ENCODE results near the gene ESF1. TPM values are rescaled to one million over a fixed set of nuclear protein-coding genes. Genes with fewer than 3 reads are reported as not detected.
A peak's percentile ranks its signal among the peaks of the same experiment; 100 is the strongest.

ESF1 gene, protein sequence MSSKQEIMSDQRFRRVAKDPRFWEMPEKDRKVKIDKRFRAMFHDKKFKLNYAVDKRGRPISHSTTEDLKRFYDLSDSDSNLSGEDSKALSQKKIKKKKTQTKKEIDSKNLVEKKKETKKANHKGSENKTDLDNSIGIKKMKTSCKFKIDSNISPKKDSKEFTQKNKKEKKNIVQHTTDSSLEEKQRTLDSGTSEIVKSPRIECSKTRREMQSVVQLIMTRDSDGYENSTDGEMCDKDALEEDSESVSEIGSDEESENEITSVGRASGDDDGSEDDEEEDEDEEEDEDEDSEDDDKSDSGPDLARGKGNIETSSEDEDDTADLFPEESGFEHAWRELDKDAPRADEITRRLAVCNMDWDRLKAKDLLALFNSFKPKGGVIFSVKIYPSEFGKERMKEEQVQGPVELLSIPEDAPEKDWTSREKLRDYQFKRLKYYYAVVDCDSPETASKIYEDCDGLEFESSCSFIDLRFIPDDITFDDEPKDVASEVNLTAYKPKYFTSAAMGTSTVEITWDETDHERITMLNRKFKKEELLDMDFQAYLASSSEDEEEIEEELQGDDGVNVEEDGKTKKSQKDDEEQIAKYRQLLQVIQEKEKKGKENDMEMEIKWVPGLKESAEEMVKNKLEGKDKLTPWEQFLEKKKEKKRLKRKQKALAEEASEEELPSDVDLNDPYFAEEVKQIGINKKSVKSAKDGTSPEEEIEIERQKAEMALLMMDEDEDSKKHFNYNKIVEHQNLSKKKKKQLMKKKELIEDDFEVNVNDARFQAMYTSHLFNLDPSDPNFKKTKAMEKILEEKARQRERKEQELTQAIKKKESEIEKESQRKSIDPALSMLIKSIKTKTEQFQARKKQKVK
- total RNA-seq = 17.9 and 18.5 TPM in 2 replicates
- long read RNA-seq, partial matches to known transcripts = 6 of 28 reads
- long read RNA-seq, other reads (novel, unspliced or antisense) = 22 of 28 reads

DNA sequence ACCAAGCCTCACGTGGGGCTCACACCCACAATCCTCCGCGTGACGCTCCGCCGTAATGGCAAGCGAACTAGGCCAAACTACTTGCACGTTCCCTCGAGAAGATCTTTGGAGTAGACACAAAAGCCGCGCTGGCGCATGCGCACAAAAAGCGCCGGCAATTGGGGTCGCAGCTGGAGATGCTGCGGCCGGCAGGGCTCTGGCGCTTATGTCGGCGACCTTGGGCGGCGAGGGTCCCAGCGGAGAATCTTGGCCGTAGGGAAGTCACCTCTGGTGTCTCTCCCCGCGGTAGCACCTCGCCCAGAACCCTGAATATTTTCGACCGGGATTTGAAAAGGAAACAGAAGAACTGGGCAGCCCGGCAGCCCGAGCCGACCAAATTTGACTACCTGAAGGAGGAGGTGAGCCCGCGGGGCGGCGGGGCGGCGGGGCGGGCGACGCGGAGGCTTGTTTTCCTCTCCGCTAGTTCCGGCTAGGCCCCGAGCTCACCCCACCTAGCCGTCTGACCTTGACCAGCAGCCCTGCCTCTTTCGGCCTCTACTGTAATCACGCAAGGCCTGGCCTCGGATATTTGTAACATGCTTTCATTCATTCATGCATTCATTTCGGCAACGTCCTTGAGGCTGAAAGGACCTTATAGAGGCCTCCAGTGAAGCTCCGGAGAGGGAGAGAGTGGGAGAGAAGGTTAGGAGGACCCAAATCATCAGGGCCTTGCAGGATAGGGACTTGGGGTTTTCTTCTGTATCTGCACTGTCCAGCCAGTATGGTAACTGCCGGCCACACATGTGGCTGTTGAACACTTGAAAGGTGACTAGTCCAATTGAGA, at the start of gene ESF1, which contains the start of gene NDUFAF5:
TSS of gene ESF1 (minus strand) at position 27 of the 823 bp plus-strand sequence. CDS start 1,779 bp downstream, outside the sequence.
TSS of gene NDUFAF5 (plus strand) at position 136 of the 823 bp plus-strand sequence. CDS start at position 177, 41 bp downstream.
- TF ChIP-seq, protein P1, sequence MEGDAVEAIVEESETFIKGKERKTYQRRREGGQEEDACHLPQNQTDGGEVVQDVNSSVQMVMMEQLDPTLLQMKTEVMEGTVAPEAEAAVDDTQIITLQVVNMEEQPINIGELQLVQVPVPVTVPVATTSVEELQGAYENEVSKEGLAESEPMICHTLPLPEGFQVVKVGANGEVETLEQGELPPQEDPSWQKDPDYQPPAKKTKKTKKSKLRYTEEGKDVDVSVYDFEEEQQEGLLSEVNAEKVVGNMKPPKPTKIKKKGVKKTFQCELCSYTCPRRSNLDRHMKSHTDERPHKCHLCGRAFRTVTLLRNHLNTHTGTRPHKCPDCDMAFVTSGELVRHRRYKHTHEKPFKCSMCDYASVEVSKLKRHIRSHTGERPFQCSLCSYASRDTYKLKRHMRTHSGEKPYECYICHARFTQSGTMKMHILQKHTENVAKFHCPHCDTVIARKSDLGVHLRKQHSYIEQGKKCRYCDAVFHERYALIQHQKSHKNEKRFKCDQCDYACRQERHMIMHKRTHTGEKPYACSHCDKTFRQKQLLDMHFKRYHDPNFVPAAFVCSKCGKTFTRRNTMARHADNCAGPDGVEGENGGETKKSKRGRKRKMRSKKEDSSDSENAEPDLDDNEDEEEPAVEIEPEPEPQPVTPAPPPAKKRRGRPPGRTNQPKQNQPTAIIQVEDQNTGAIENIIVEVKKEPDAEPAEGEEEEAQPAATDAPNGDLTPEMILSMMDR (IDR thresholded peaks at IDR 0.05; ENCODE audit: unreplicated experiment) = peak; percentile 13
- H3K27ac Mint-ChIP-seq = peak within 1 kb of the TSS; percentile 95
- peak within 1 kb of the TSS; percentile 95 for H3K4me3 Mint-ChIP-seq (ENCODE audit: low read depth)
- no peaks in the 10 kb centered on the region for H3K9me3 Mint-ChIP-seq (ENCODE audit: low read depth)
- H3K36me3 Mint-ChIP-seq (ENCODE audit: insufficient read depth) = peaks cover 22% of the 10 kb centered on the region
- peaks cover 30% of the 10 kb centered on the region for H3K4me1 Mint-ChIP-seq (ENCODE audit: low read depth)
- no peaks in the 10 kb centered on the region for H3K27me3 Mint-ChIP-seq
- peak; percentile 90 for DNase-seq (ENCODE audit: low spot score, unreplicated experiment)

- TF ChIP-seq, protein P1 (IDR thresholded peaks at IDR 0.05; ENCODE audit: unreplicated experiment) = no peak
- H3K9me3 Mint-ChIP-seq (ENCODE audit: low read depth) = peaks cover 4% of the 10 kb centered on the region
- DNase-seq (ENCODE audit: low spot score, unreplicated experiment) = no peak
- H3K27ac Mint-ChIP-seq = no peak overlapping the region
- H3K27me3 Mint-ChIP-seq = no peaks in the 10 kb centered on the region
- H3K4me3 Mint-ChIP-seq (ENCODE audit: low read depth) = no peak overlapping the region
- no peaks in the 10 kb centered on the region for H3K36me3 Mint-ChIP-seq (ENCODE audit: insufficient read depth)
- peaks cover 4% of the 10 kb centered on the region for H3K4me1 Mint-ChIP-seq (ENCODE audit: low read depth)
These were observed 46.8 kb upstream of the ESF1 start for GRCh38 chr20:13831476-13831875.

DNA sequence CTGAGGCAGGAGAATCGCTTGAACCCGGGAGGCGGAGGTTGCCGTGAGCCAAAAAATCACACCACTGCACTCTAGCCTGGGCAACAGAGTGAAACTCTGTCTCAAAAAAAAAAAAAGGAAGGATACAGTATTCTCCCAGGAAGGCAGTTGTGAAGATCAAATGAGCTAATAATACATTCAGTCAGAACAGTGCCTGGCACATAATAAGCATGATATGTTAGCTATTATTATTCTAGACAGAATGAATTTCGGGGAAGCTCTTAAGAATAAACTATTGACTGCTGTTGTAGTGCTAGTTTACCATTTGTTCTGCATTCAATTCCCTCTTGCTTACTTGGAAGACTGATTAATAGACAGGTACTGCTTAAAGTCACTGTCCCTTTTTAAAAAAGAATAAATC, 40.7 kb upstream of the ESF1 start:
- no peaks in the 10 kb centered on the region for H3K27me3 Mint-ChIP-seq
- H3K4me1 Mint-ChIP-seq (ENCODE audit: low read depth) = no peaks in the 10 kb centered on the region
- H3K9me3 Mint-ChIP-seq (ENCODE audit: low read depth) = no peaks in the 10 kb centered on the region
- DNase-seq (ENCODE audit: low spot score, unreplicated experiment) = no peak
- H3K27ac Mint-ChIP-seq = no peak overlapping the region
- no peak overlapping the region for H3K4me3 Mint-ChIP-seq (ENCODE audit: low read depth)
- TF ChIP-seq, protein P1 (IDR thresholded peaks at IDR 0.05; ENCODE audit: unreplicated experiment) = no peak
- H3K36me3 Mint-ChIP-seq (ENCODE audit: insufficient read depth) = no peaks in the 10 kb centered on the region

DNA sequence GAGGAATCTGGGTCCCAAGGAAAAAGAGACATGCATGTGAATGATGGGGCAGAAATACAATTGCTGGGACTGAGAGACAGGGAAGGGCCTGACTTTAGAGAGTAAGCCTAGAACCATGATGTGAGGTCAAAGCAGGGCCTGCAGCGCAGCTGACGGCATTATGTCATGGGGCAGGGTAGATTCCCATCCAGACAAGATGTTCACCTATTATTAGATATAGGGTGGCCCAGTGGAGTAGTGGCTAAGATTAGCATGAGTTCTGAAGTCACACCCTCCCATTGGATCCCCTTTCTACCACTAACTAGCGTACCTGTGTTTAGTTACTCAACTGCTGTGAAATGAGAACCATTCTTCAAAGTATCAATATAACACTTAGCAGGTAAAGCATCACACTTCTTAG, 39.7 kb upstream of the ESF1 start:
- Mint-ChIP-seq H3K27me3 (no peaks in the 10 kb centered on the region), H3K4me3 (ENCODE audit: low read depth) (no peak overlapping the region)

More for the DNA sequence above, 39.7 kb upstream of the ESF1 start:
- TF ChIP-seq, protein P1 (IDR thresholded peaks at IDR 0.05; ENCODE audit: unreplicated experiment) = no peak
- no peak for DNase-seq (ENCODE audit: low spot score, unreplicated experiment)
- Mint-ChIP-seq H3K27ac (no peak overlapping the region), H3K36me3 (ENCODE audit: insufficient read depth) (no peaks in the 10 kb centered on the region), H3K9me3 (ENCODE audit: low read depth) (no peaks in the 10 kb centered on the region), H3K4me1 (ENCODE audit: low read depth) (peaks cover 1% of the 10 kb centered on the region)

Data from progenitor cell of endocrine pancreas (in vitro differentiated cells).